K562 (cell line): ENCODE results near the gene ATP9B. TPM values are rescaled to one million over a fixed set of nuclear protein-coding genes. Genes with fewer than 3 reads are reported as not detected.

Experiments
- ATAC-seq: fragments of 200-7000 bp; cut with Tn5 transposase; 3 replicates; pipeline ENCODE4 v1.9.1; 2020; ENCODE audit warnings: moderate library complexity
- BruUV-seq: library from RNA; stranded (reverse); fragments of 400-500 nt; replicated peaks from 2 replicates; lab custom pipeline; 2021; lab: Mats Ljungman, UMichigan
- CTCF ChIA-PET: fragments of 300-600 bp; formaldehyde crosslinking; extraction: SDS; loops from one replicate; lab custom pipeline; 2021; ENCODE audit warnings: low intra/inter-chr PET ratio; lab: Yijun Ruan, JAX
- POLR2A ChIA-PET: fragments of 300-600, 350-650 bp; sonication (Branson Sonifier 250); formaldehyde crosslinking; extraction: SDS; loops from one replicate; lab custom pipeline; 2021; ENCODE audit warnings: antibody characterized with exemption, inconsistent platforms; lab: Yijun Ruan, JAX
- DNase-seq, 4 experiments: peaks; one replicate each; pipeline versions ENCODE4 v3.0.0 to v3.0.0-alpha.2; 2011 to 2018; ENCODE audit warnings: low spot score in 3 of 4, mixed read lengths in 3 of 4; ENCODE audit errors: extremely low read depth in 1 of 4
- FAIRE-seq: peaks from 2 replicates; lab custom pipeline; 2011; peaks lifted over from hg19 to GRCh38; lab: Jason Lieb, UNC
- H2AFZ ChIP-seq: 2 replicates; pipeline ENCODE4 v1.6.0; 2011; ENCODE audit warnings: low read depth, low read length, control low read depth, inconsistent platforms
- H3K27ac ChIP-seq: fragments of 200-600 bp; 3 replicates; pipeline ENCODE4 v1.8.0; 2011; ENCODE audit warnings: low read depth, mild to moderate bottlenecking, control low read depth, inconsistent platforms, low read length, moderate library complexity, mixed read lengths; ENCODE audit errors: extremely low read depth
- H3K27me3 ChIP-seq, 2 experiments: fragments of 300-600 bp in 1 of 2; 2 replicates in 1 of 2; 3 replicates in 1 of 2; pipeline versions ENCODE4 v1.6.0 to v1.8.0; 2011; ENCODE audit warnings: inconsistent platforms in 2 of 2, low read length in 2 of 2, mild to moderate bottlenecking in 1 of 2, mixed read lengths in 1 of 2, moderate library complexity in 1 of 2; ENCODE audit not compliant: control insufficient read depth in 2 of 2, insufficient read depth in 2 of 2
- H3K36me3 ChIP-seq: fragments of 300-600 bp; 3 replicates; pipeline ENCODE4 v1.8.0; 2011; ENCODE audit warnings: mild to moderate bottlenecking, low read length, inconsistent platforms; ENCODE audit not compliant: control insufficient read depth, insufficient read depth
- H3K4me1 ChIP-seq, 2 experiments: fragments of 200-600 bp in 1 of 2; replicated peaks in 1 of 2; 2 replicates in 1 of 2; 3 replicates in 1 of 2; pipeline versions ENCODE4 v1.5.1 to v1.8.0; 2011; ENCODE audit warnings: inconsistent platforms in 2 of 2, low read length in 2 of 2, mild to moderate bottlenecking in 1 of 2, mixed read lengths in 1 of 2, moderate library complexity in 1 of 2; ENCODE audit not compliant: control insufficient read depth in 2 of 2, insufficient read depth in 2 of 2
- H3K4me2 ChIP-seq: 2 replicates; pipeline ENCODE4 v1.6.1; 2011; ENCODE audit warnings: low read length, control low read depth, inconsistent platforms, mixed read lengths; ENCODE audit not compliant: insufficient read depth
- H3K4me3 ChIP-seq: fragments of 200-600 bp; sonication (generic), shearing (Covaris generic); 2 replicates; pipeline ENCODE4 v1.5.1; 2016; ENCODE audit warnings: control low read depth, inconsistent platforms
- H3K79me2 ChIP-seq: fragments of 200-600 bp; 3 replicates; pipeline ENCODE4 v1.8.0; 2011; ENCODE audit warnings: low read length, inconsistent platforms; ENCODE audit not compliant: control insufficient read depth, insufficient read depth
- H3K9ac ChIP-seq, 2 experiments: 2 replicates each; pipeline versions ENCODE4 v1.6.0 to v1.6.1; 2011; ENCODE audit warnings: low read depth in 2 of 2, low read length in 2 of 2, control low read depth in 1 of 2, inconsistent platforms in 1 of 2, mild to moderate bottlenecking in 1 of 2, mixed read lengths in 1 of 2; ENCODE audit not compliant: insufficient read depth in 1 of 2
- H3K9me1 ChIP-seq: one replicate; pipeline ENCODE4 v1.6.0; 2011; ENCODE audit warnings: inconsistent platforms, mild to moderate bottlenecking, low read length, moderate library complexity; ENCODE audit not compliant: control insufficient read depth, insufficient read depth
- H3K9me3 ChIP-seq: replicated peaks from 2 replicates; pipeline ENCODE4 v1.5.1; 2011; ENCODE audit warnings: low read depth, low read length, inconsistent platforms; ENCODE audit not compliant: control insufficient read depth, insufficient read depth
- H4K20me1 ChIP-seq: replicated peaks from 2 replicates; pipeline ENCODE4 v1.6.1; 2011; ENCODE audit warnings: low read length, inconsistent platforms, mixed read lengths; ENCODE audit not compliant: control insufficient read depth, insufficient read depth
- ESRRA ChIP-seq: fragments of 450-650 bp; IDR thresholded peaks from 2 replicates; pipeline ENCODE4 v1.6.1; 2014; ENCODE audit warnings: low read depth, mild to moderate bottlenecking, moderate library complexity, borderline replicate concordance
- GATAD2B ChIP-seq: fragments of 450-650 bp; IDR thresholded peaks from 2 replicates; pipeline ENCODE4 v1.6.1; 2017; ENCODE audit warnings: mild to moderate bottlenecking, borderline replicate concordance
- HNRNPH1 ChIP-seq: fragments of 200-400 bp; formaldehyde crosslinking; optimal IDR thresholded peaks from 2 replicates; pipeline ENCODE3; 2017; ENCODE audit warnings: low read depth, mild to moderate bottlenecking, low read length, moderate library complexity
- HOMEZ ChIP-seq: fragments of 250-450 bp; sonication (Bioruptor Pico); IDR thresholded peaks from 2 replicates; pipeline ENCODE4 v1.4.0; 2020; ENCODE audit warnings: mild to moderate bottlenecking, moderate library complexity
- NBN ChIP-seq: fragments of 450-650 bp; IDR thresholded peaks from 2 replicates; pipeline ENCODE4 v1.6.1; 2016; ENCODE audit warnings: low read depth, mild to moderate bottlenecking
- NCOA1 ChIP-seq: fragments of 450-650 bp; IDR thresholded peaks from 2 replicates; pipeline ENCODE4 v1.6.1; 2016; ENCODE audit warnings: low read depth
- PRMT5 ChIP-seq: sonication (generic); formaldehyde crosslinking; IDR thresholded peaks from 2 replicates; pipeline ENCODE4 v1.5.0; 2020; ENCODE audit warnings: missing genetic modification reagents
- RB1 ChIP-seq: fragments of 450-650 bp; IDR thresholded peaks from 2 replicates; pipeline ENCODE4 v1.6.1; 2017; ENCODE audit warnings: low read depth, mild to moderate bottlenecking
- ZNF407 ChIP-seq: fragments of 450-650 bp; IDR thresholded peaks from 2 replicates; pipeline ENCODE4 v1.6.1; 2016; ENCODE audit warnings: low read depth
- ZNF41 ChIP-seq: fragments of 250-450 bp; sonication (Bioruptor Pico); conservative IDR thresholded peaks from 2 replicates; pipeline ENCODE4 v1.4.0; 2020; ENCODE audit warnings: mild to moderate bottlenecking
- ZNF431 ChIP-seq: sonication (generic); formaldehyde crosslinking; IDR thresholded peaks from 2 replicates; pipeline ENCODE4 v1.8.0; 2022; ENCODE audit warnings: mild to moderate bottlenecking, missing genetic modification reagents
- ZNF589 ChIP-seq: fragments of 200-800 bp; sonication (Bioruptor generic); IDR thresholded peaks from 2 replicates; pipeline ENCODE4 v1.6.1; 2016; ENCODE audit warnings: low read depth, missing genetic modification characterization, missing compliant biosample characterization
- WGBS: fragments of 100-300 bp; shearing (Covaris generic); methylation state at CpG from one replicate; pipeline ENCODE4 v1.1.6; 2016; ENCODE audit warnings: low coverage, mixed read lengths; ENCODE audit not compliant: insufficient coverage; ENCODE audit errors: missing lambda C conversion rate; 5-methylcytosine and 5-hydroxymethylcytosine counted together
- in situ Hi-C: fragments of 300-500 bp; cut with MboI; formaldehyde crosslinking; loops from 4 replicates; pipeline ENCODE4 v1.15.0; 2018; ENCODE audit warnings: inconsistent platforms, mixed read lengths
- intact Hi-C: fragments of 100-400 bp; cut with micrococcal nuclease; formaldehyde crosslinking; loops from 2 replicates; pipeline ENCODE4 v1.14.2; 2022
- polyA plus RNA-seq, 8 experiments: library from polyadenylated mRNA; depleted of rRNA in 4 of 8; stranded (reverse) in 5 of 8; unstranded in 3 of 8; fragments of >200 nt; fragmentation: Nextera tagmentation in 2 of 8; fragmentation: Illumina TruSeq in 1 of 8; extraction: Ambion mirVana in 2 of 8; extraction: Trizol in 1 of 8; gene quantifications; 2 replicates each; pipeline versions ENCODE4 v1.2.1 to v1.2.3, GENCODE V29; 2011 to 2014; ENCODE audit warnings: inconsistent platforms in 1 of 8, missing spikeins in 1 of 8
- total RNA-seq, 7 experiments: library from RNA; depleted of rRNA in 6 of 7; stranded (reverse); fragments of >200 nt in 6 of 7; fragmentation: Illumina TruSeq in 2 of 7; extraction: Trizol in 2 of 7; gene quantifications; 2 replicates each; pipeline versions ENCODE4 v1.2.1 to v1.2.3, GENCODE V29; 2011 to 2021; ENCODE audit warnings: low replicate concordance in 1 of 7
- TF ChIP-seq, protein P1 (sequence below), 2 experiments: IDR thresholded peaks; 2 replicates each; pipeline ENCODE4 v1.6.1; 2011; ENCODE audit warnings: borderline replicate concordance in 1 of 2, control low read depth in 1 of 2, low read depth in 1 of 2, low read length in 1 of 2, mild to moderate bottlenecking in 1 of 2, mixed read lengths in 1 of 2, moderate library complexity in 1 of 2; ENCODE audit not compliant: insufficient read depth in 1 of 2, insufficient read length in 1 of 2, poor library complexity in 1 of 2, severe bottlenecking in 1 of 2; ENCODE audit errors: extremely low read depth in 1 of 2

Gene ATP9B
- total and polyA plus RNA-seq, 9 of the 15 experiments (the other 6 are each of a cell fraction or from before 2014, with no cell fraction given) = 0.66 to 13.2 (median 7.9) TPM

- H2AFZ ChIP-seq = no peak overlapping the region
- no peaks in the 10 kb centered on the region for H3K79me2 ChIP-seq
- no peak overlapping the region for H3K9ac ChIP-seq
- H3K9me1 ChIP-seq = no peaks in the 10 kb centered on the region
- ATAC-seq (no peak), FAIRE-seq (no peak), DNase-seq (no peak)
- in situ Hi-C loops (no loop called here), intact Hi-C loops (no loop called here)
- CTCF ChIA-PET = no interaction called here
- H3K27ac ChIP-seq = no peak overlapping the region
- peaks cover 14 to 29% of the 10 kb centered on the region in 2 experiments; a peak in 4 of 5 replicates for H3K27me3 ChIP-seq
- peaks cover 0 to 13% of the 10 kb centered on the region in 2 experiments; a peak in 1 of 5 replicates for H3K4me1 ChIP-seq
- no peaks in the 10 kb centered on the region for H3K9me3 ChIP-seq
- no peak overlapping the region for H3K4me3 ChIP-seq
- no peaks in the 10 kb centered on the region for H4K20me1 ChIP-seq
- no peak overlapping the region for H3K4me2 ChIP-seq
- H3K36me3 ChIP-seq = no peaks in the 10 kb centered on the region
- 0% methylated on average over 1 of the region's 5 CpGs for WGBS
- no TSS peak for BruUV-seq
- POLR2A ChIA-PET = no interaction called here
- no peak for TF ChIP-seq ESRRA
- no peak for TF ChIP-seq GATAD2B
- TF ChIP-seq NBN = no peak
- no peak for TF ChIP-seq PRMT5 (CRISPR knock-in tag)
- no peak for TF ChIP-seq RB1
- TF ChIP-seq ZNF41 (CRISPR knock-in tag) = no peak
- TF ChIP-seq ZNF431 = no peak
- TF ChIP-seq HNRNPH1 = no peak
- no peak for TF ChIP-seq ZNF589 (CRISPR knock-in tag)
- no peak for TF ChIP-seq ZNF407
- TF ChIP-seq HOMEZ (CRISPR knock-in tag) = no peak
- TF ChIP-seq NCOA1 = no peak
- TF ChIP-seq, protein P1, sequence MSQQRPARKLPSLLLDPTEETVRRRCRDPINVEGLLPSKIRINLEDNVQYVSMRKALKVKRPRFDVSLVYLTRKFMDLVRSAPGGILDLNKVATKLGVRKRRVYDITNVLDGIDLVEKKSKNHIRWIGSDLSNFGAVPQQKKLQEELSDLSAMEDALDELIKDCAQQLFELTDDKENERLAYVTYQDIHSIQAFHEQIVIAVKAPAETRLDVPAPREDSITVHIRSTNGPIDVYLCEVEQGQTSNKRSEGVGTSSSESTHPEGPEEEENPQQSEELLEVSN (IDR thresholded peaks at IDR 0.05; ENCODE audit: borderline replicate concordance in 1 of 2, extremely low read depth in 1 of 2, insufficient read depth in 1 of 2, insufficient read length in 1 of 2, low read depth in 1 of 2, low read length in 1 of 2, poor library complexity in 1 of 2, severe bottlenecking in 1 of 2) = no peak
Observed at GRCh38 chr18:79043288-79043687, 25.9 kb upstream of the ATP9B start.
